HG03460 (cell line): ENCODE measurements around the gene PACSIN3.
A peak's percentile ranks its signal among the peaks of the same experiment; 100 is the strongest.

Experiments used
- ATAC-seq: cut with Tn5 transposase; IDR thresholded peaks from one replicate; pipeline ENCODE4 v1.9.1; 2021; ENCODE audit not compliant: unreplicated experiment

PACSIN3 gene

DNA sequence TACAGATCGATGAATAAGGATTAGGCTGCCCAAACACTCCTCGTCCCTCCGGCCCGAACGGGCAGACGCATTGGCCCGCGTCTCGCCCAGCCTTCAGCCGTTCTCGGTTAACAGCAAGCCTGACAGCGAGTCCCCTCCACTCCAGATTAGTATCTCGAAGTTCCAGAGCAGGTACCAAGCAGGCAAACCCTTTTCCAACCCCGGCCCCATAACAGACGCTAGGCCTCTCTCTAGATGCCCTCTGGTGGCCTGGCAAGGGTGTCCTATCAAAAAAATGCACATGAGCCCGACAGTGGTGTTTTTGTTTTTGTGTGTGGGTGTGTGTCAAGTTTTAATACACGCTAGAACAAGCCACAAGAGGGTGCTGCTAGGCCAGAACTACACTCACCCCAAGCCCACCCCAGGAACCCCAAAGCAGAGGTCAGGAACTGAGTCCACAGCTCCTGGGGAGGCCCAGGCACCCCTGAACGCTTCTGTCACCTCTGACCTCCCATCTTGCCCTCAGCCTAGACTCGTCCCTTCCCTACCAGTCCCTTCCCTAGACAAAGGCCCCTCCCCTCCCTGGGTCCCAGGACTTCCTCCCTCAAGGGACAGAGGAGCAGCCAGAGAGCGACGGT is 8.9 kb downstream of the PACSIN3 start:
- peak; percentile 43 for ATAC-seq

DNA sequence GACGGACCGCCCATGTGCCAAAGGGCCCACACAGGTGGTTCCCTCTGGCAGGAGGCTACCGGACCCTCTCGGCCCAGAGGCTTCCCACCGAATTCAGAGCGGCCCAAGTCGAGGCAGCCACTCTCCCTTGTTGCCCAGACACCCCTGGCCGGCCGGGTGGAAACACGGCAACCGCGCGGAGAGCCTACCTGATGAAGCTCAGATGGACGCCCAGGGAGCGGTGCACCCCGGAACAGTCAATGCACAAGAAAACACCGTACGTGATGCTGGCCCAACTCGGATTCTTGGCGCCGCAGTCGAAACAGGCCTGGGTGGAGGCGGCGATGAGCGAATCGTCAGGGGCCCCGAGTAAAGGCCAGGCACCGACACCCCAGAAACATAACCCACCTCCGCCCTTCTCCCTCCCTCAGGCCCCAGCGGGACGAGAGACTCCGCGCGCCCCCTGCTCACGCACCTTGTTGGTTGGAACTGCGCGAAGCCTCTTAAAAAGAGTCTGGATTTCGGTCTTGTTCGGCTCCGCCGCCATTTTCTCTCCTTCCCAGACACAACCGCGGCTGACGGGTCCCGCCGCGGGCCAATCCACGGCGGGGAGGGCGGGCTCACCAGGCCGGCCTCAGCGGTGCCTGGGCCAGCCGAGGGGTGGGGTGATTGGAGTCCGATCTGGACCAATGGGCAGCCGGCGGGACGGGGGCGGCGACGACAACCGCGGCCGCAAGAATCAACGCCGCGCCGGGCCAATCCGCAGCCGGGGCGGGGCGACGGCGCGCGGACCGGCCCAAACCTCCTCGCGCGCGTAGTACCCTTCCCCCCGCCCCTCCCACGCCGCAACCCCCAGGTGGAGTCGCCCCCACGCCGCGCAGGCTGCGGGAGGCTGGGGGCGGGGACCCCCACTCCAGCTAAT is 9.7 kb downstream of the PACSIN3 start, which contains the start of gene ARFGAP2:
Gene ARFGAP2, minus strand, starts transcription at position 552 of the 901 bp plus-strand sequence. Its CDS starts 26 bp downstream, at position 526.
- ATAC-seq, result peak; percentile 90

DNA sequence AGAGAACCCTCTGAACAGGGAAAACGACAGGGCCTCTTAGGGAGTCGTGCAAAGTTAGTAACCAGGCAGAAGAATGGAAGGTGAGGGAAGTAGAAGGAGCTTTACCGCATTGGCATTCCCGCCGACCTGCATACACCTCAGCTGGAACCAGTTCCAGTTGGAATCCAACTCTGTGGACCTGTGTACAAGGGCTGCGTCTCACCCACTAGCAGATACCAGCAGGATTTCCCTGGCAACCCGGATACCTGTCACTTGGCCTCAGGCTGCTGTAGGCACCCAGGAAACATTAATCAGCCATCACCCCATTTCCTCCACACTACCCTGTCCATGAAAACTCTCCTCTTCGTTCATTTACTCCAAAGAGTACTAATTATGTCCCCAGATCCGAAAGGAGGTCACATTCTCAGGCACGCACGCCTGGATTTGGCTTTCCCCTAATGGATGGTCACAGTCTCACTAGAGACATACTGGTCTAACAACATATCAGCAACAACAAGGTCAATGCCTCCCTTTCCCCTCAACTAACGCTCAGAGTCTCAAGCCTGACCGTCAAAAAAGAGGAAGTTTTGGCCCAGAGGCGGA is 10.4 kb downstream of the PACSIN3 start:
- no peak for ATAC-seq

DNA sequence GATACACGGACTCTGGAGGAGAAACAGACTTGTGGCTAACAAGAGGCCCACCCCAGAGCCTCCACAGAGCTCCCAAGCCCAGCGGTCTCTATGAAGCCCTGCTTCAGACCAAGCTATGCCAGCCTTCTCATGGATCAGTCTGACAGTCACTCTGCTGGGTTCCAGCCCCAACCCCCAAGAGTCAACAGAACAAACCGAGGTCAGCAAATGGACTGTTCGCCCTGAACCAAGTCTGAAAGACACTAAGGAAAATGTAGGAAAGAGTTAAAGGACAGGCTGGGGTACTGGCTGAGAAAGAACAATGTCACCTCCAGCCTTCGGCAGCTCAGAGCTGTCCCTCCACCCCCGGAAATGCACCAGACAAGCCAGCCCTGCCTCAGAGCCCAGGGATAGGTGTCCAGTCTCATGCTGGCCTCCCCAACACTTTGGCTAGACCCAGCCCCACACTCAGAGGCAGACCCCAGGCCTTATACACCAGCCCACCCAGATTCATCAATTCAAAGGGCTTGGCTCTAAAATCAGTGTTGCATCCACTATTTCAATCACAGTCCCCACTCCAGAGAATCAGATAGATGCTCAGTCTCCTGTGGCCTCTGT is 13.4 kb downstream of the PACSIN3 start:
- no peak for ATAC-seq

DNA sequence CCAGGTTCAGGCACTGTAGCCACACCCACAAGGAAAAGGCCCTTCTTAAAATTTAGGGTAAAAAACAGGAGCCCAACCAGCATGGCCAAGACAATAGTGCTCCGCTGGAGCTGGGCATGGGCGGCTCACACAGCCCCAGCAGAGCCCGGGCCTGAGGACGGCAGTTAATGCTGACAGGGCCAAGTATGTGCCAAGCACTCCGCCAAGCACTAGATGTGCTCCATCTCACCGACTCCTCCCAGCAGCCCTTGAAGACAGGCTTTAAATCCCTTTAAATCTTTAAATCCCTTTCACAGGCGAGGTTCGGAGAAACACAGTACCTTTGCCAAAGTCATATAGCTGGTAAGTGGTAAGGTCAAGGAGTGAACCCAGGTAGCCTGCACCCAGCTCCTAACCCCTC is 14.4 kb downstream of the PACSIN3 start:
- ATAC-seq, result no peak

DNA sequence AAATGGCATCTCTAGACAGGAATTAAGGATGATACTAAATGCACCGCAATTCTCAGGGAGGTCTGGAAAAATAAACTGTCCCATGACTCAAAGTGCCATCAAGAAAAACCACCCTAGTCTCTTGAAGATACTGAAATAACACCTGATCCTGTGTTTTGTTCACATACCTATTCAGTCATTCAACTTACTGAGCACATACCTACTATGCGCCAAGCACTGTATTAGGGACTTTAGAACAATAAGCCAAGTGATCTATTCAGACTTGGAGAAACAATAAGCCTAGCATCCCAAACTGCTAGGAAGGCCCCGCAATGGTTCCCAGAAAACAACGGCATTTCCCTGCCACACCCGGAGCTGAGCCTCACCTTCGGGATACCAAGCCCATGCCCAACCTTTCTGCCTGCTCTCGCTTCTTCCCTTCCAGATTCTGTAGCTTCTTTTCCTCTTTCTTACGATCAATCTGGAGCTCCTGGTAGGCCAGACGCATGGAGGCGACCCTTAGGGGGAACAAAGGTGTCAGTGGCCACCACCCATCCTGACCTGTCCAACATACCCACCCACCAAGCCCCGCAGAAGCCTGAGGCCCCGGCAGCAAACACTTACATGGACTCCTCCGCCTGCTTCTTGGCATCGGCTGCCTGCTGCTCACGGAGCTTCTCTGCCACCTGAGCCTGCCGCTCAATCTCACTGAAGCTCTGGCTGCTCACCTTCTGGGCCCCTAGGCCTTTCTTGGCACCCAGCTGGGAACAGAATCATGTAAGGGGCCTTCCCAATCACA is 15.0 kb downstream of the PACSIN3 start:
- no peak for ATAC-seq

DNA sequence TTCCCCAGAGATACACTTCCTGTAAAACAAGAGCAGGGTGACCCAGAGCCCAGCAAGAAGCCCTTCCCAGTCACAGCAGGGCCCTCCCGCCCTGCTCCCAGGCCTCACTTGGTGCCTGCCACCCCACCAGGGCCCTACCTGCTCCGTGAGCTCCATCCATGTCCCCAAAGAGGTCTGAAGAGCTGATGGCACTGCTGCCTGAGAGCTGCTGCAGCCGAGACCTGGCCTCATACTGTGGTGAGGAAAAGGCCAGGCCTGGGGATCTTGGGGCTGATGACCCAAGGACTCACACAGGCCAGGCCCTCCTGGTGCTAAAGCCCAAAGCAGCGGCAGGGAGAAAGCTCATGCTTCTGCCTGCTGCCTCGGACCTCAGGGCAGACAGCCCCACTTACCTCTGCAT is 19.9 kb downstream of the PACSIN3 start:
- no peak for ATAC-seq

DNA sequence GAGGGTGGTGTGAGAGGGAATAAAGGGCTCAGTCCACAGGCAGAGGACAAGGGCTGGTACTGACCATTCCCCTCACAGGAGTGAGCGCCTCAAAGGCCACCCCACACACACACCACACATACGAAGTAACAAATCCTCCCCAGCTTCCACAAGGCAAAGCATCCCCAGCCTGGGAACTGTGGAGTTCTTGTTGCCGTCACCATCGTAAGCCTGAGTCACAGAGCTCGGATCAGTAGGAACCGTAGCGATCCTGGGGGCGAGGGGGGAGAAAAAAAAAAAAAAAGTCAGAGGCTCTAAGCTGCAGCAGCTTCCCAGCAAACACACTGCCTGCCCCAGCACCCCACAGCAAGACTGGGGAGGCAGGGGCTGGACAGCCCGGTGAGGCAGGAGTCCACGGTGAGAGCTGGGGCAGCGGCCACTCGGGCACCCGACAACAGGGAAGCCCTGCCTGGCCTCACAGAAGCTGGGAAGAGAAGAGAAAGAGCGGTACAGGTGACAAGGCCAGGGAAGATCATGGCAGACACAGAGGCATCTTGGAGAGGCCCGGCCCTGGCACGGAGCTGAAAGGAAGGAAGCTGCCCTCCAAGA is 20.9 kb downstream of the PACSIN3 start:
- no peak for ATAC-seq

DNA sequence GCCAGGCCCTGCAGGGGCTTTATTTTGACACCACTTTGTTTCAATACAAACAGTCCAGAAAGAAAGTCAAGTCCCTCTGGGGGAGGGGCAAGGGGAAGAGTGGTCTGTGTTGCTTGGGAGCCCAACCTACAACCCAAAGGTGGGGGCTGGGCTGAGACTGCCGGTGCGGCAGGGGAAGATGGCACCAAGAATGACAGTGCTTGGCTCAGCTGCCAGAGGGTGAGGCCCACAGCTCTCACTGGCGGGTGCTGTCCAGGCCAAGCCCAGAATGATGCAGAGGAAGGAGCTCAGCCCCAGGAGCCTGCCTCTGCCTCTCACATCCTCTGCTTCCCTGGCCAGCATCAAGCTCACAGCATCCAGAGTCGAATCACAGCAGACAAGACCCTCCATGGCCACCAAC is 21.9 kb downstream of the PACSIN3 start:
- ATAC-seq, result no peak

DNA sequence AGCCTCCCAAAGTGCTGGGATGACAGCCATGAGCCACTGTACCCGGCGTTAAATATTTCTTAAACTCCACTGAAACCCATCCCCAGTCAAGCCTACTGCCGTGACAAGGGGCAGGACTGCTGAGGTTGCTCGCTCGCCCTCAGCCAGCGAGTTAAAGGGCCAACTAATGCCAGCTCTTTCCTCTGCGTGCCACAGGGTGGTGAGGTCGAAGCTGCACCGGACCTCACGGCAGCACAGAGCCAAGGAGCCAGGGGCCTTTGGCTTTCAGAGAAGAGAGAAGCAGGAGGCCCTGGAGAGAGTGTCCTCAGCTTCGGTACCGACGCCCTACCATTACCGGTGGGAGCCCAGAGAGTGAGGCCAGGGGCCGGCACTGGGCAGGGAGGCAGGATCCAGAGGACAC is 22.3 kb downstream of the PACSIN3 start:
- no peak for ATAC-seq

DNA sequence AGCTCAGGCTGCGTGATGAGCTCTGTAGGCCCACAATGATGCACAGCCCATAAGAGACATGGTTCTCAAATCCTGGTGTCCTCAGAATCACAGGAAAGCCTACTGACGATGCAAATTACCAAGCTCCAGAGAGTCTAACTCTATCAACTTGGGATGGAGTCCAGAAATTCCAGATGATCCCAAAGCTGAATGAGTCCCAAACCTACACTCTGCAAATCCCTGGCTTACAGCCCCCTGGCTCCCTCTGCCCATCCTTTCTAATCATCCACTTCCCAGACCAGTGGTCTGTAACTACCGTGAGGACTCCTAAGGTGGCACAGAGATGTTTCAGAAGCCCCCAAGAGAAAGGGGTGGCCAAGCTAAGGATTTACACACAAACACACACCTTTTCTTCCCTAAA is 23.0 kb downstream of the PACSIN3 start:
- no peak for ATAC-seq

DNA sequence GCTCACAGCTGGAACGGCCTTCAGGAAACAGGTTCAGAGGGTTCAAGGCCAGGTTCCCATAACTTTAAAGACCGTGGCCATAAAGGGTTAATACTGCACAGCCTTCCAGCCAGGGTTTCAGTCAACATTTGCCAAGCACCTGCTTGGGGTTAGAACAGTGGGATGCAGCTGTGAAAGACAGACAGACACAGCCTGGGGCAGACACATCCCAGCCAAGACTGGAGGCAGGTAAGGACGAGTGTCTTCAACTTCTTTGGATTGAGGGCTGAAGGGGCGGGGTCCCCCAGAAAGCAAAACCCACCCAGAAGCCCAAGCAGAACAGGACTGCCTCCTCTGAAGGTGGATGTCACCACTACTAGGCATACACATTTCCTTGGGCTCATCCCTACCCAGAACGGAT is 23.8 kb downstream of the PACSIN3 start:
- no peak for ATAC-seq

DNA sequence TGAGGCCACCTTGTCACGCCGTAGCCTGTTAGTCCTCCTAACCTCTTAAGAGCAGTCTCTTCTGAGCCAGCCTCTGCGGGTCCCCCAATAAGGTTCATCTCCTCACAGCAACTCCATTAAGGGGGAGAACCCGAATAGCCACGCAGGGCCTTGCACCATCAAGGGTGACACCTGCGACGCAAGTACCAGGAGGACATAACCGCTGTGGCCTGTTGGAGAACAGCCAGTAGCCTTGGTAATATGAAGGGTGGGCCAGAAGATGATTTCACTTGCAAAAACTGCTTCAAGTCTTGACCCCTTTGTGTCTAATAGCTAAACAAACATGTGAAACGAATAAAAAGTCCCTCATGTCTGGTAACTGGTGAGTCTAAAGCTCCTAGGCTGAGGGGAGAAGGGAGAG is 24.3 kb downstream of the PACSIN3 start:
- no peak for ATAC-seq

DNA sequence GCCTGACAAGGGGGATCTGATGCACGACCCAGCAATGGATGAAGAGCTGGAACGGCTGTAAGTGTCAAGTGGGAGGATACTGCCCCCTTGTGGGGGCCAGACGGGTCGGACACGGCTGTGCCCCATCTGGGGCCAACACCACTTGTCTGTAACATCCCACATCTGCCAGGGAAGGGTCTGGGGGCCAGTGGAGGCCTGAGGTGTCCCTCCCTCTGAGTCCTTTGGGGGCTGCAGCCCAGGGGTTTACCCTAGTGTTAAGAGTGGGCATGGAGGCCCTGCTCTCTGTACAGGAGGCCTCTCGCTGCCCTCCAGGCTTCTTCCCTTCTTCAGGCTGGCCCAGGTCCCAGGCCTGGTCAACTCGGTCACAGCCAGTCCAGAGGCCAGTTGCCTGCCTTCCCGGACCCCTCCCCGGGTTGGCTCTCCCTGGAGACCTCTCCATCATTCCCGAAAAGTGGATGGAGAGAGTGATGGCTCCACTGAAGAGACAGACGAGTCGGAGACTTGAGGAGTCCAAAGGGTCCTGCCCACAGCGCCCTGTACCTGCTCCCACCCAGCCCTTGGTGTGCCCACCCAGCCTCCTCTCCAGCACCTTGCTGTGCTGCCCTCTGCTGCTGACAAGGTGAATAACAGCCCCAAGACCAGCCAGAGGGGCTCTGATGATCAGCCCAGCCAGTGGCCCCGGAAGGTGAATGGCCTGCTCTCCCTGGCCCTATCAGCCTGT is 24.9 kb downstream of the PACSIN3 start:
- ATAC-seq, result peak; percentile 61

DNA sequence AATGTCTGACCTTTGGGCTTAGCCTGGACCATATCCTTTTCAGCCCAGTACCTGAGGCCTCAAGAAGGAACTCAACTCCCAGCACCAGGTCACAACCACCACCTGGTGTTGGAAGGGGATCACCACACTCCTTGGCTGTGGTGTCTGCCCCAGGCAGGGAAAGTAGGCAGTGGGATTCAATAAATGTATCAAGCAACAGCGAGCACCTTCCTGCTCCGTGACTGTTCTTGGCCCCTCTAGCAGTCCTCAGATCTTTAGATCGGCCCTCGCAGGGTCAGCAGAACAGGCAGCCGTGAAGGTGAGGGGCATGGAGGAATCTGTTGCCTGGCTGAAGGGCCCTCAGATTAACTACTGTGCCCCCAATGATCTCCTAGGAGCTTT is 25.5 kb downstream of the PACSIN3 start:
- no peak for ATAC-seq

DNA sequence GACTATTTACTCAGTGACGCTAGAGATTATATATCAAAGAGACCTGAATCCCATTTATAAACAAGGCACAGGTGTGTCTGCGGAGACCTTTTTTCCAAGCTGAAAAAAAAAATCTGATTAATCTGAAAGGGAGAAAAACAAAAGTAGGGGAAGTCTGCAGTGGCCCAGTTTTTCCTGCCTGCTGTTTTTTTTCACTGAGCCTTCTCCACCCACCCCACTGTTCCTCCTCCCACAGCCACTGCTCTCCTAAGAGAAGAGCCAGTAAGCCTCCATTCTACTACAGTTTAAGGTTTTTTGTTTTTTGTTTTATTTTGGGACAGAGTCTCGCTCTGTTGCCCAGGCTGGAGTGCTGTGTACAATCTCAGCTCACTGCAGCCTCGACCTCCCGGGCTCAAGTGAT is 28.0 kb downstream of the PACSIN3 start:
- no peak for ATAC-seq

DNA sequence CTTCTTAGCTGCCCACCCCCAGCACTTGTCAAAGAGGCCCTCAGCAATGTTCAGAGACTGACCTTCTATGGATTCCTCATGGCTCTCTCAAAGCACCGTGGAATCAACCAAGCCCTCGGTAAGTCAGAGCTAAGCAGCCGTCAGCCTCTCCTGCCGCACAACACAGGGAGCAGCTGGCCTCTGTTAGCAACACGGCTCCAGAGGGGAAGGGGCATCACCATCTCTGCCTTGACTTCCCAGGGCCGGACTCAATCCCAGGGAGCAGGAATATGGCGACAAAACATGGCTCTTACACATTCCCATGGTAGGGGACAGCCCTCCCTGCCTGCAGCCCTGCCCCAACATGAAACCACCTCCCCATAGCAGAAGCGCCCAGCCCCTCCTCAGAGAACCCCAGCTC is 28.4 kb downstream of the PACSIN3 start:
- no peak for ATAC-seq

DNA sequence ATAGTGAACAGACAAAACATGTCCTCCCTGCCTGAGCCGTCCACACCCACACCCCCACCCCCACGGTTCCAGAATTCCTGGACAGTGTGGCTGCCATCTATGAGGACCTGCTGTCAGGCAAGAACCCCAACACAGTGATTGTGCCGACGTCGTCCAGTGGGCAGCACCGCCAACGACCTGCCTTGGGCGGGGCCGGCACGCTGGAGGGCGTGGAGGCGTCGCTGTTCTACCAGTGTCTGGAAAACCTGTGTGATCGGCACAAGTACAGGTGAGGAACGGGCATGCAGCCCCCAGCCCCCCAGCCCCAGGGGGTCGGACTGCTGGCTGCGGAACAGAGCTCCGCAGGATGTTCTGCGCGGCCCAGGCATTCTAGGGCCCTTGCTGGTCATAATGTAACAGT is 29.3 kb downstream of the PACSIN3 start:
- ATAC-seq, result no peak

DNA sequence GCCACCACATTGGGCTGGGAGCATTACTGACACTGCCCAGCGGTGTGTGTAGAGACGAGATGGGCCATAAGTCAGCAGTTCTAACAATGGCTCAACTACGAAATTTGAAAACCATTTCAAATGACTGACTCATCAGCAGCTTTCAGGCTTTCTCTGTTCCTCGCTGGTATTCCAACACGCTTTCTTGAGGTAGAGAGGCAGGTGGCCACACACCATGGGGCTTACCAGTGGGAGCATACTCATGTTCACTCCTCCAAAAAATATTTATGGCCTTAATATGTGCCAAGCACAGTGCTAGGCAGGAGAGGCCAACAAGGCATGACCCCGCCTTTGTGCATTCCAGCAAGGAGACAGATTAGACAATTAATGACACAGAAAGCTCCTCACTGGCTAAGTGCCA is 29.9 kb downstream of the PACSIN3 start:
- ATAC-seq, result no peak

DNA sequence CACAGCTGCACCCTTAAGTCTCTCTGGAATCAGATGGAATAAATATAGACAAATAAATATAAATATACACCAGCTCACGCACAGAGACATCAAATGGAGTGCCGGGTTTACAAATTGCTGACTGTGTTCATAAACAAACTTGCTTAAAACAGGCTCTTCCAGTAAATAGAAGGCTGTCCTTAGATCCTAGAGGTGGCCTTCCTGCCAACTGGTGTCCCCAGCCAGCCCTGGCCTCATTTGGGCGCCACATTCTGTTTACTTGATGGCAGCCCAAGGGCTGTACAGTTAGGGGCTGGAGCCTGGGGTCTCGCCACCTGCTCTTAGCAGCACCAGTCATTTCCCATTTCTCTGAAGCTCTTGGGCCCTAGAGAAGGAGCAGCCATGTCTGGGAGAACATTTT is 30.4 kb downstream of the PACSIN3 start:
- ATAC-seq, result no peak
